GM12878 (cell line): Measurements from ENCODE around the gene GPC6. TPM values are rescaled to one million over a fixed set of nuclear protein-coding genes. Genes with fewer than 3 reads are reported as not detected.

Source experiments
- ATAC-seq: fragments of 200-7000 bp; cut with Tn5 transposase; 3 replicates; pipeline ENCODE4 v1.9.1; 2020; ENCODE audit warnings: mild to moderate bottlenecking, moderate library complexity
- BruUV-seq: library from RNA; stranded (reverse); fragments of 400-500 nt; replicated peaks from 2 replicates; lab custom pipeline; 2021; lab: Mats Ljungman, UMichigan
- CTCF ChIA-PET: fragments of 300-600 bp; sonication (Branson Sonifier 250); formaldehyde crosslinking; extraction: SDS; loops from one replicate; lab custom pipeline; 2021; ENCODE audit warnings: inconsistent platforms; lab: Yijun Ruan, JAX
- POLR2A ChIA-PET: fragments of 350-600 bp; formaldehyde crosslinking; extraction: SDS; loops from one replicate; lab custom pipeline; 2021; ENCODE audit warnings: inconsistent platforms; lab: Charles Lee
- RAD21 ChIA-PET: fragments of 300-600 bp; sonication (Branson Sonifier 250); formaldehyde crosslinking; loops from one replicate; lab custom pipeline; 2023; ENCODE audit warnings: antibody characterized with exemption; ENCODE audit not compliant: unreplicated experiment; lab: Charles Lee
- SMC1A ChIA-PET: fragments of 300-600 bp; sonication (Branson Sonifier 250); formaldehyde crosslinking; loops from one replicate; lab custom pipeline; 2023; ENCODE audit not compliant: unreplicated experiment, uncharacterized antibody; lab: Charles Lee
- DNase-seq: peaks from one replicate; pipeline ENCODE4 v3.0.0-alpha.2; 2011; ENCODE audit warnings: low read depth, low spot score
- FAIRE-seq: peaks from 3 replicates; lab custom pipeline; 2011; peaks lifted over from hg19 to GRCh38; lab: Jason Lieb, UNC
- H2AFZ ChIP-seq: 2 replicates; pipeline ENCODE4 v1.6.0; 2011; ENCODE audit warnings: low read depth, low read length, control low read depth; ENCODE audit not compliant: control insufficient read depth
- H3K27ac ChIP-seq: 2 replicates; pipeline ENCODE4 v1.5.1; 2011; ENCODE audit warnings: control low read depth; ENCODE audit not compliant: control insufficient read depth, insufficient read depth
- H3K27me3 ChIP-seq, 2 experiments: replicated peaks in 1 of 2; 2 replicates each; pipeline versions ENCODE4 v1.6.0 to v1.6.1; 2011; ENCODE audit warnings: low read length in 1 of 2; ENCODE audit not compliant: control insufficient read depth in 2 of 2, insufficient read depth in 2 of 2
- H3K36me3 ChIP-seq, 2 experiments: 2 replicates each; pipeline ENCODE4 v1.5.1; 2011; ENCODE audit warnings: low read length in 1 of 2; ENCODE audit not compliant: control insufficient read depth in 2 of 2, insufficient read depth in 2 of 2
- H3K4me1 ChIP-seq: 2 replicates; pipeline ENCODE4 v1.6.1; 2011; ENCODE audit warnings: mild to moderate bottlenecking, low read length, moderate library complexity, mixed read lengths; ENCODE audit not compliant: control insufficient read depth, insufficient read depth
- H3K4me2 ChIP-seq: 2 replicates; pipeline ENCODE4 v1.6.0; 2011; ENCODE audit warnings: control low read depth; ENCODE audit not compliant: control insufficient read depth, insufficient read depth
- H3K4me3 ChIP-seq: fragments of 200-600 bp; sonication (generic); 2 replicates; pipeline ENCODE4 v1.5.1; 2016
- H3K79me2 ChIP-seq: 2 replicates; pipeline ENCODE4 v1.6.0; 2011; ENCODE audit warnings: low read length; ENCODE audit not compliant: control insufficient read depth, insufficient read depth
- H3K9ac ChIP-seq: 2 replicates; pipeline ENCODE4 v1.8.0; 2011; ENCODE audit warnings: low read length, control low read depth, mixed read lengths; ENCODE audit not compliant: control insufficient read depth, insufficient read depth
- H3K9me3 ChIP-seq: replicated peaks from 3 replicates; pipeline ENCODE4 v1.5.1; 2011; ENCODE audit warnings: mild to moderate bottlenecking, low read length; ENCODE audit not compliant: control insufficient read depth, insufficient read depth
- H4K20me1 ChIP-seq: 2 replicates; pipeline ENCODE4 v1.6.0; 2011; ENCODE audit not compliant: control insufficient read depth, insufficient read depth
- CHD1 ChIP-seq: IDR thresholded peaks from 2 replicates; pipeline ENCODE4 v1.6.1; 2012; ENCODE audit warnings: low read depth, low read length, improper control_type of control experiment
- CREB1 ChIP-seq: IDR thresholded peaks from 2 replicates; pipeline ENCODE4 v1.6.1; 2012; ENCODE audit warnings: low read depth, mild to moderate bottlenecking, inconsistent platforms
- FOXK2 ChIP-seq: fragments of 450-650 bp; IDR thresholded peaks from 2 replicates; pipeline ENCODE4 v1.6.1; 2017; ENCODE audit warnings: mild to moderate bottlenecking, moderate library complexity
- KAT2A ChIP-seq: conservative IDR thresholded peaks from 2 replicates; pipeline ENCODE4 v1.6.1; 2011; ENCODE audit warnings: low read depth, low read length; ENCODE audit not compliant: control insufficient read depth
- LARP7 ChIP-seq: fragments of 450-650 bp; IDR thresholded peaks from 2 replicates; pipeline ENCODE4 v1.6.1; 2017; ENCODE audit warnings: mild to moderate bottlenecking
- MEF2A ChIP-seq: IDR thresholded peaks from 2 replicates; pipeline ENCODE4 v1.6.1; 2011; ENCODE audit warnings: low read depth, mild to moderate bottlenecking, low read length, moderate library complexity; ENCODE audit not compliant: insufficient read depth
- MYC ChIP-seq: IDR thresholded peaks from 2 replicates; pipeline ENCODE4 v1.6.1; 2011; ENCODE audit warnings: mild to moderate bottlenecking, low read length, moderate library complexity, inconsistent platforms; ENCODE audit not compliant: insufficient read depth, insufficient replicate concordance, insufficient read length, severe bottlenecking
- NR2C2 ChIP-seq: IDR thresholded peaks from 2 replicates; pipeline ENCODE4 v1.6.1; 2011; ENCODE audit warnings: borderline replicate concordance, low read depth; ENCODE audit not compliant: control insufficient read depth, insufficient read length
- PAX5 ChIP-seq: IDR thresholded peaks from 2 replicates; pipeline ENCODE4 v1.6.1; 2011; ENCODE audit warnings: low read depth, low read length, borderline replicate concordance
- REST ChIP-seq: IDR thresholded peaks from 2 replicates; pipeline ENCODE4 v1.6.1; 2012; ENCODE audit warnings: mild to moderate bottlenecking, low read depth, low read length
- SMAD5 ChIP-seq: IDR thresholded peaks from 2 replicates; pipeline ENCODE4 v1.6.1; 2016; ENCODE audit warnings: antibody characterized with exemption, low read depth
- SREBF2 ChIP-seq: IDR thresholded peaks from 2 replicates; pipeline ENCODE4 v1.6.1; 2012; ENCODE audit warnings: mild to moderate bottlenecking, low read length
- ZBED1 ChIP-seq: IDR thresholded peaks from 2 replicates; pipeline ENCODE4 v1.6.1; 2016; ENCODE audit warnings: borderline replicate concordance
- ZNF207 ChIP-seq: fragments of 450-650 bp; IDR thresholded peaks from 2 replicates; pipeline ENCODE4 v1.6.1; 2014; ENCODE audit warnings: antibody characterized with exemption, mild to moderate bottlenecking, borderline replicate concordance
- ZNF384 ChIP-seq: IDR thresholded peaks from 2 replicates; pipeline ENCODE4 v1.6.1; 2012; ENCODE audit warnings: low read depth, mild to moderate bottlenecking, low read length, improper control_type of control experiment, borderline replicate concordance
- WGBS: methylation state at CpG from one replicate; pipeline ENCODE4 v1.1.6; 2016; ENCODE audit warnings: low lambda C conversion rate; ENCODE audit not compliant: insufficient replicate concordance, insufficient coverage; ENCODE audit errors: missing lambda C conversion rate; 5-methylcytosine and 5-hydroxymethylcytosine counted together
- in situ Hi-C: fragments of 300-500 bp; cut with MboI; formaldehyde crosslinking; loops from 9 replicates; pipeline ENCODE4 v1.14.3; 2018; ENCODE audit warnings: mixed read lengths
- intact Hi-C: fragments of 100-400 bp; cut with micrococcal nuclease; formaldehyde crosslinking; loops from one replicate; pipeline ENCODE4 v1.14.2; 2022; ENCODE audit not compliant: unreplicated experiment
- polyA plus RNA-seq, 11 experiments: library from polyadenylated mRNA; depleted of rRNA in 4 of 11; unstranded in 6 of 11; stranded (reverse) in 5 of 11; fragments of >200 nt; fragmentation: Nextera tagmentation in 4 of 11; fragmentation: Illumina TruSeq in 1 of 11; extraction: Ambion mirVana in 4 of 11; extraction: Trizol in 1 of 11; gene quantifications; 1 replicate in 1 of 11; 2 replicates in 10 of 11; pipeline versions ENCODE4 v1.2.1 to v1.2.3, GENCODE V29; 2011 to 2016; ENCODE audit warnings: inconsistent platforms in 2 of 11, missing spikeins in 2 of 11, low read depth in 1 of 11
- total RNA-seq, 4 experiments: library from RNA; depleted of rRNA in 3 of 4; stranded (reverse); fragments of >200 nt in 3 of 4; fragmentation: Illumina TruSeq in 1 of 4; extraction: Trizol in 1 of 4; gene quantifications; 2 replicates each; pipeline versions ENCODE4 v1.2.1 to v1.2.3, GENCODE V29; 2013 to 2021
- TF ChIP-seq, protein P1 (sequence below): fragments of 450-650 bp; IDR thresholded peaks from 2 replicates; pipeline ENCODE4 v1.6.1; 2016; ENCODE audit warnings: mild to moderate bottlenecking
- TF ChIP-seq, protein P2 (sequence below): fragments of 450-650 bp; IDR thresholded peaks from 2 replicates; pipeline ENCODE4 v1.6.1; 2017; ENCODE audit warnings: antibody characterized with exemption, mild to moderate bottlenecking, moderate library complexity

The GPC6 gene
- total and polyA plus RNA-seq, 10 of the 15 experiments (the other 5 are each of a cell fraction or from before 2014, with no cell fraction given) = 0.03 to 0.04 (median 0.03) TPM; not detected in 7

DNA sequence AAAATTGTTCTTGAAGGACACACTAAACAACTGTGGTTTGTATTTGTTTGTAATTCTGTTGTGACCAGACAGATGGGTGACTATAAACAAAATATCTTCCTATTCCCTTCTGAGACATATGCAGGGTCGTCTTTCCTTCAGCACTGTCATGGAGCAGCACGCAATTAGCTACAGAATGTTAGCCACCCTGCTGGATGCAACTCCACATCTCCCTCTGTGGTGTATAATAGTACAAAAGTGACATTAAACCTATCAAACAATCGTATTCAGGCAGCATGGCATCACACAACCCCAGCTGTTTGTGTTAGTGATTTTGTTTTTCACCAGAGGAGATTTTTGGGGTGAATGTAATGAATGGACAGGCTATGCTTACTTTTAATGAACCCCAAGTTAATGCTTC is 146.2 kb downstream of the GPC6 start:
- no peak overlapping the region for H3K4me3 ChIP-seq
- 0% methylated on average over 3 of the region's 3 CpGs for WGBS
- no peak overlapping the region for H3K27ac ChIP-seq
- DNase-seq = no peak
- H2AFZ ChIP-seq = no peak overlapping the region
- no peak overlapping the region for H3K4me2 ChIP-seq
- H3K36me3 ChIP-seq = no peaks in the 10 kb centered on the region
- H3K9me3 ChIP-seq = no peaks in the 10 kb centered on the region
- H4K20me1 ChIP-seq = no peaks in the 10 kb centered on the region
- no peak for FAIRE-seq
- no peaks in the 10 kb centered on the region for H3K79me2 ChIP-seq
- SMC1A ChIA-PET = no interaction called here
- in situ Hi-C loops = no loop called here
- RAD21 ChIA-PET = no interaction called here
- CTCF ChIA-PET = interaction anchor here (1.4 kb wide), 1 partner anchor 10 kb away, joined by 3 read pairs; no protein-coding TSS in a partner anchor
- no peak overlapping the region for H3K9ac ChIP-seq
- intact Hi-C loops = no loop called here
- POLR2A ChIA-PET = no interaction called here
- ATAC-seq = no peak
- no TSS peak for BruUV-seq
- no peaks in the 10 kb centered on the region for H3K4me1 ChIP-seq
- no peaks in the 10 kb centered on the region for H3K27me3 ChIP-seq
- TF ChIP-seq, protein P1, sequence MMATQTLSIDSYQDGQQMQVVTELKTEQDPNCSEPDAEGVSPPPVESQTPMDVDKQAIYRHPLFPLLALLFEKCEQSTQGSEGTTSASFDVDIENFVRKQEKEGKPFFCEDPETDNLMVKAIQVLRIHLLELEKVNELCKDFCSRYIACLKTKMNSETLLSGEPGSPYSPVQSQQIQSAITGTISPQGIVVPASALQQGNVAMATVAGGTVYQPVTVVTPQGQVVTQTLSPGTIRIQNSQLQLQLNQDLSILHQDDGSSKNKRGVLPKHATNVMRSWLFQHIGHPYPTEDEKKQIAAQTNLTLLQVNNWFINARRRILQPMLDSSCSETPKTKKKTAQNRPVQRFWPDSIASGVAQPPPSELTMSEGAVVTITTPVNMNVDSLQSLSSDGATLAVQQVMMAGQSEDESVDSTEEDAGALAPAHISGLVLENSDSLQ = no peak
- no peak for TF ChIP-seq LARP7
- TF ChIP-seq, protein P2, sequence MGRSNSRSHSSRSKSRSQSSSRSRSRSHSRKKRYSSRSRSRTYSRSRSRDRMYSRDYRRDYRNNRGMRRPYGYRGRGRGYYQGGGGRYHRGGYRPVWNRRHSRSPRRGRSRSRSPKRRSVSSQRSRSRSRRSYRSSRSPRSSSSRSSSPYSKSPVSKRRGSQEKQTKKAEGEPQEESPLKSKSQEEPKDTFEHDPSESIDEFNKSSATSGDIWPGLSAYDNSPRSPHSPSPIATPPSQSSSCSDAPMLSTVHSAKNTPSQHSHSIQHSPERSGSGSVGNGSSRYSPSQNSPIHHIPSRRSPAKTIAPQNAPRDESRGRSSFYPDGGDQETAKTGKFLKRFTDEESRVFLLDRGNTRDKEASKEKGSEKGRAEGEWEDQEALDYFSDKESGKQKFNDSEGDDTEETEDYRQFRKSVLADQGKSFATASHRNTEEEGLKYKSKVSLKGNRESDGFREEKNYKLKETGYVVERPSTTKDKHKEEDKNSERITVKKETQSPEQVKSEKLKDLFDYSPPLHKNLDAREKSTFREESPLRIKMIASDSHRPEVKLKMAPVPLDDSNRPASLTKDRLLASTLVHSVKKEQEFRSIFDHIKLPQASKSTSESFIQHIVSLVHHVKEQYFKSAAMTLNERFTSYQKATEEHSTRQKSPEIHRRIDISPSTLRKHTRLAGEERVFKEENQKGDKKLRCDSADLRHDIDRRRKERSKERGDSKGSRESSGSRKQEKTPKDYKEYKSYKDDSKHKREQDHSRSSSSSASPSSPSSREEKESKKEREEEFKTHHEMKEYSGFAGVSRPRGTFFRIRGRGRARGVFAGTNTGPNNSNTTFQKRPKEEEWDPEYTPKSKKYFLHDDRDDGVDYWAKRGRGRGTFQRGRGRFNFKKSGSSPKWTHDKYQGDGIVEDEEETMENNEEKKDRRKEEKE = no peak
- no peak for TF ChIP-seq SMAD5
- TF ChIP-seq ZNF384 = no peak
- no peak for TF ChIP-seq CHD1
- no peak for TF ChIP-seq CREB1
- TF ChIP-seq PAX5 = no peak
- no peak for TF ChIP-seq REST
- no peak for TF ChIP-seq MEF2A
- no peak for TF ChIP-seq MYC
- TF ChIP-seq ZBED1 = no peak
- no peak for TF ChIP-seq SREBF2
- no peak for TF ChIP-seq FOXK2
- TF ChIP-seq NR2C2 = no peak
- TF ChIP-seq ZNF207 = no peak
- TF ChIP-seq KAT2A = no peak
